ENCODE measurements around the gene FCRLB. TPM values are rescaled to one million over a fixed set of nuclear protein-coding genes. Genes with fewer than 3 reads are reported as not detected.

Gene FCRLB
- total RNA-seq, 2 experiments from 2014 or later, result 0.10 TPM

GRCh38 chr1:161702250-161702649 lies 19.1 kb upstream of the FCRLB start:
- Mint-ChIP-seq H3K4me3 (no peak overlapping the region), H3K36me3 (ENCODE audit: low read depth) (no peaks in the 10 kb centered on the region), H3K4me1 (ENCODE audit: low read depth) (no peaks in the 10 kb centered on the region), H3K9me3 (no peaks in the 10 kb centered on the region), H3K27me3 (ENCODE audit: low read depth) (peaks cover 5% of the 10 kb centered on the region), H3K27ac (no peak overlapping the region)
- CTCF ChIA-PET, result no interaction called here
- intact Hi-C loops (cut with micrococcal nuclease), result no loop called here
- no peak for DNase-seq

- DNase-seq, result no peak
- Mint-ChIP-seq H3K9me3 (no peaks in the 10 kb centered on the region), H3K36me3 (ENCODE audit: low read depth) (no peaks in the 10 kb centered on the region), H3K4me3 (no peak overlapping the region), H3K27me3 (ENCODE audit: low read depth) (no peaks in the 10 kb centered on the region), H3K4me1 (ENCODE audit: low read depth) (no peaks in the 10 kb centered on the region), H3K27ac (no peak overlapping the region)
- intact Hi-C loops (cut with micrococcal nuclease), result no loop called here
- CTCF ChIA-PET, result no interaction called here
Observed at GRCh38 chr1:161705537-161705936, 15.8 kb upstream of the FCRLB start.

DNA sequence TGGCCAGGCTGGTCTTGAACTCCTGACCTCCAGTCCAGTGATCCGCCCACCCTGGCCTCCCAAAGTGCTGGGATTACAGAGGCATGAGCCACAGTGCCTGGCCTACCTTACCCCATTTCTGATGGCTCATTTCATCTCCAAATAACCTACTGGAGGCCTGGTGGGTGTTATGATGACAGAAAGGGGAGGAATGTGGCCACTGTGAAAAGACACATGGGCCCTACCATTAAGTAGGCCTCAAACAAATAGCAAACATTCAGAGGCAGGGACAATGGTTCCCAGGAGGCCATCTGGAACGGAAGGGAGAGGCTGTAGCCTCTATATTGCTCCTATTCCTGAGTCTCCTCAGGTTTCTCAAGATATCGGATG lies 15.2 kb upstream of the FCRLB start:
- DNase-seq, result no peak
- Mint-ChIP-seq H3K36me3 (ENCODE audit: low read depth) (no peaks in the 10 kb centered on the region), H3K4me1 (ENCODE audit: low read depth) (no peaks in the 10 kb centered on the region), H3K9me3 (no peaks in the 10 kb centered on the region), H3K27ac (no peak overlapping the region), H3K4me3 (no peak overlapping the region), H3K27me3 (ENCODE audit: low read depth) (no peaks in the 10 kb centered on the region)
- CTCF ChIA-PET, result no interaction called here
- intact Hi-C loops (cut with micrococcal nuclease), result loop anchor here (2.0 kb wide), 1 partner anchor 25 kb away; no protein-coding TSS in a partner anchor

DNA sequence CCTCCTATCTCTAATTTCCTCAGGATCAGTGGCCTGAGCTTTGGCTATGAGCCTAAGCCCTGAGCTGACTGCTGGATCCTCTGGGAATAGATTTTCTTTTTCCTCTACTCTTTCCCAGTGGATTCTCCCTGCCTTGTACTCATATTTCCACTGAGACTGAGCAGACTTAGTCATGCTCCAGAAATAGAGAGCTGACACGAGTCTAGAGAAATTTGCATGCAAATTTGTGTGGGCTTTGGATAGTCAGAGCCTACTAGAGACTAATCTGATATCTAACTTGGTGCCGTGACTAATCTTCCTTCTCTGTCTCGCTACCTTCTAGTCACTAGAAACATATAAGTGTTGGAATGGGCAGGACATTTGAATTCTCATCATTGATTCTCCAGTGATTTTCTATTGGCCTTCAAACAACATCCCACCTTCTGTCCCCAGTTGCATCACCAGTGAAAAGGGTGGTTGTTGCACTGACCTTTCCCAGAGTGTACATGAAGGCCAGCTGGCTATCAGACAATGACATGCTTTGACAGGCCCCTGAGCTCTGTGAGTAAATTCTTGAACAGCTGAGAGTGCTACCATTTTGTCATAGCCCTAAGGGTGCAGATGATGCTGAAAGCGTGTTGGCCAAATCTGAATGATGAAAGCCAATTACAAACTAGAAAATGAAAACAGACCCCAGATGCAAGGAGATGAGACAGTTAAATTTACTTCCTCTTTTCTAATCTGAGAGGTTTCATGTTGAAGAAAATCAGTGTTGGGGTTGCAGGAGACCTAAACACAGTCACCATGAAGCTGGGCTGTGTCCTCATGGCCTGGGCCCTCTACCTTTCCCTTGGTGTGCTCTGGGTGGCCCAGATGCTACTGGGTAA lies 14.6 kb upstream of the FCRLB start, which contains the start of gene FCRLA:
TSS of gene FCRLA (plus strand) at position 748 of the 866 bp plus-strand sequence. CDS start at position 784, 36 bp downstream.
- DNase-seq, result no peak
- no peaks in the 10 kb centered on the region for H3K4me1 Mint-ChIP-seq (ENCODE audit: low read depth)
- H3K9me3 Mint-ChIP-seq, result no peaks in the 10 kb centered on the region
- H3K36me3 Mint-ChIP-seq (ENCODE audit: low read depth), result no peaks in the 10 kb centered on the region
- intact Hi-C loops (cut with micrococcal nuclease), result loop anchor here (2.0 kb wide), 1 partner anchor 24 kb away; no protein-coding TSS in a partner anchor
- CTCF ChIA-PET, result interaction anchor here (1.1 to 1.8 kb wide), 2 partner anchors 30 to 31 kb away, joined by 3 to 6 read pairs; no protein-coding TSS in a partner anchor
- no peaks in the 10 kb centered on the region for H3K27me3 Mint-ChIP-seq (ENCODE audit: low read depth)
- no peak within 1 kb of the TSS for H3K27ac Mint-ChIP-seq
- H3K4me3 Mint-ChIP-seq, result no peak within 1 kb of the TSS

DNA sequence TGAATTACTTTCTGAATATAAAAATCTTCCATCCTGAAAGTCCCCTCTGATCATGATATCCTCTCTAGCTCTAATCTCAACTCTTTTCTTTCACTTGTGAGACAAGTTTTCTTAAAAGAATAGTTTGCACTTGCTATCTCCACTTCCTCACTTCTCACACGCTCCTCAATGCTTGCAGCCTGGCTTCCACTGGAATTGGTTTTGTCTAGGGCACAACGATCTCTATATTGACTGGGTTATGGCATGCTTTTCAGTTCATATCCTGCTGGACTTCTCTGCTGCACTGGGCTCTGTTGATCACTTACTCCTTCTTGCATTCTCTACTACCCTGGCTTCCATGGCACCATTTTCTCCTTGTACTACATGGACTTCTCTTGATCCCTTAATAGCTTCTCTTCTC lies 13.8 kb upstream of the FCRLB start:
- DNase-seq, result no peak
- Mint-ChIP-seq H3K4me1 (ENCODE audit: low read depth) (no peaks in the 10 kb centered on the region), H3K27me3 (ENCODE audit: low read depth) (no peaks in the 10 kb centered on the region), H3K27ac (no peak overlapping the region), H3K4me3 (no peak overlapping the region), H3K36me3 (ENCODE audit: low read depth) (no peaks in the 10 kb centered on the region), H3K9me3 (no peaks in the 10 kb centered on the region)
- CTCF ChIA-PET, result interaction anchor here (0.9 to 1.8 kb wide), 3 partner anchors 16 to 31 kb away, joined by 3 to 6 read pairs (median 3); no protein-coding TSS in a partner anchor
- intact Hi-C loops (cut with micrococcal nuclease), result loop anchor here (2.0 kb wide), 1 partner anchor 23 kb away; no protein-coding TSS in a partner anchor

DNA sequence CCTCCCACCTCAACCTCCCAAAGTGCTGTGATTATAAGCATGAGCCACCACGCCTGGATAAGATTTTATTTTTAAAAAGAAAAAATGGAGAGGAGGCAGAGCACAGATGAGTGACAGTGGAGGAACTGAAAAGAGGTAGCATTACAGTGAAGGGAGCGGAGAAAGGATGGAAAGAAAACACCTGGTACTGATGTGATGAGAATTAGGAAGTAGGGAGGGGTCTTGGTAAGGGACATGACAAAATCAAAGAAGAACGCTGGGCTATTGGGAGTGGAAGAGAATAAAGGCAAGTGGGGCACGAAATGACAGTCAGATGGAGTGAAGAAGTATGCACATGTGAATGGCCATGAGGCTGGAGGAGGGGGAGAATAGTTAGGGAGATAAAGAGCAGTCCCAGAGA lies 12.0 kb upstream of the FCRLB start:
- no peaks in the 10 kb centered on the region for H3K4me1 Mint-ChIP-seq (ENCODE audit: low read depth)
- no peak for DNase-seq
- H3K36me3 Mint-ChIP-seq (ENCODE audit: low read depth), result no peaks in the 10 kb centered on the region
- no peaks in the 10 kb centered on the region for H3K9me3 Mint-ChIP-seq
- intact Hi-C loops (cut with micrococcal nuclease), result no loop called here
- no peak overlapping the region for H3K27ac Mint-ChIP-seq
- CTCF ChIA-PET, result interaction anchor here (1.0 kb wide), 1 partner anchor 32 kb away, joined by 3 read pairs; no protein-coding TSS in a partner anchor
- H3K27me3 Mint-ChIP-seq (ENCODE audit: low read depth), result no peaks in the 10 kb centered on the region
- H3K4me3 Mint-ChIP-seq, result no peak overlapping the region

- no peaks in the 10 kb centered on the region for H3K9me3 Mint-ChIP-seq
- intact Hi-C loops (cut with micrococcal nuclease), result no loop called here
- no peaks in the 10 kb centered on the region for H3K4me1 Mint-ChIP-seq (ENCODE audit: low read depth)
- CTCF ChIA-PET, result no interaction called here
- no peaks in the 10 kb centered on the region for H3K36me3 Mint-ChIP-seq (ENCODE audit: low read depth)
- DNase-seq, result no peak
- H3K27me3 Mint-ChIP-seq (ENCODE audit: low read depth), result no peaks in the 10 kb centered on the region
- H3K27ac Mint-ChIP-seq, result no peak overlapping the region
- H3K4me3 Mint-ChIP-seq, result no peak overlapping the region
Observed at GRCh38 chr1:161710560-161710959, 10.8 kb upstream of the FCRLB start.

DNA sequence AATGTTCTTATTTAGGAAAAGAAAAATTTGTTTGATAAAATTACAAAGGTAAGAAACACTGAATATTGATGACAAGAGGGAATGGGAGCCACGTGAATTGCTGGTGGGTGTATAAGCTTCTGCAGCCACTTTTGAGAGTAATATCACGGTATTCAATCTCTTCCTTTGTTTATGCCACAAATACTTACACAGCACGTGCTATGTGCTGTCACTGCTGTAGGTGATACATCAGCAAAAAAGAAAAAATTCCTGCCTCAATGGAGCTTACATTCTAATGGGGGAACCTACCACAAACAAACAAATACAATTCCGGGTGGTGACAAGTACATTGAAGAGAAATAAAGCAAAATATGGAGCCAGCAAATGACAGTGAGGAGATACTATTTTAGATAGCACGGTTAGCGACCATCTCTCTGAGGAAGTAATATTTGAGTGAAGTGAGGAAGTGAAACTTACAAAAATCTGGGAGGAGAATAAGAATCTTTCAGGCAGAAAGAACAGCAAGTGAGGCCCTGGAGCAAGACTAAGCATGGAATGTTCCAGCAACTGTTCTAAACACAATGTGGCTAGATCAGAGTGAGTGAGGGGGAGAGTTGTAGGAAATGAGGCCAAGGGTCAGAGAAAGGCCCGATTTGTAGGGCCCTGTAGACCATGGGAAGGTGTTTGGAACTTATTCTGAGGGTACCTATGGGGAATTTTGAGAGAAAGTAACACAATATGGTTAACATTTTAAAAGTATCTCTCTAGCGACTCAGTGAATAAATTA lies 2.6 kb upstream of the FCRLB start:
- Mint-ChIP-seq H3K4me3 (no peak overlapping the region), H3K4me1 (ENCODE audit: low read depth) (peaks cover 16% of the 10 kb centered on the region), H3K9me3 (no peaks in the 10 kb centered on the region), H3K27me3 (ENCODE audit: low read depth) (peaks cover 7% of the 10 kb centered on the region), H3K27ac (no peak overlapping the region), H3K36me3 (ENCODE audit: low read depth) (no peaks in the 10 kb centered on the region)
- CTCF ChIA-PET, result no interaction called here
- no peak for DNase-seq
- intact Hi-C loops (cut with micrococcal nuclease), result no loop called here

DNA sequence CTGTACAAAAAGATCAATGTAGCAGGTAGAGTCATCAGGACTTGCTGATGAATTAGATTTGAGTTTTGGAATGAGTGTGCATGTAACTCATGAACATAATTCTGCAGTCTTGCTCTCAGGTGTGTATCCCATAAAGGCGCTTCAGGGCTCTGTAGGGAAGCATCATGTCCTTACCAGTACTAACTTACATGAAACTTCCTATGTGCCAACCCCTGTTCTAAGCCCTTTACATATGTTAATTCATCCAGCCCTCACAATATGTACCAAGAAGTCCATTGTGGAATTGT lies 2.1 kb upstream of the FCRLB start:
- intact Hi-C loops (cut with micrococcal nuclease), result no loop called here
- peaks cover 7% of the 10 kb centered on the region for H3K27me3 Mint-ChIP-seq (ENCODE audit: low read depth)
- H3K4me1 Mint-ChIP-seq (ENCODE audit: low read depth), result peaks cover 16% of the 10 kb centered on the region
- H3K36me3 Mint-ChIP-seq (ENCODE audit: low read depth), result no peaks in the 10 kb centered on the region
- H3K4me3 Mint-ChIP-seq, result no peak overlapping the region
- no peak for DNase-seq
- CTCF ChIA-PET, result no interaction called here
- H3K27ac Mint-ChIP-seq, result no peak overlapping the region
- no peaks in the 10 kb centered on the region for H3K9me3 Mint-ChIP-seq

DNA sequence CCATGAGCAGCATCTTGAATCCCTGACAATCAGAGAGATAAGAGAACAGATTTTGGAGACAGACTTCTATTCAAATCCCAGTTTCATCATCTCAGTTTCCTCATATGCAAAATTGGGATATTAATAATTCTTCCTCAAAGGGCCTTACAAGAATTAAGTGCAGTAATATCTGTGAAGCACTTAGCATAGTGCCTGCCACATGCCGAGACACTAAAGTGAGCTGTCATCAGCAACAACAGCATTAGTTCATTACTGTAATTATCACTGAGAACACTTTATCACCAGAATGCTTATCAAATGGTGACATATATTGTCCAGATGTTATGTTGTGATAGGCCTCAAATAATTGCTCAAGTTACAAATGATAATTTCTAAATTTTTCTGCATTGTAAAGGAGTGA lies 922 bp upstream of the FCRLB start:
- no peak for DNase-seq
- Mint-ChIP-seq H3K4me3 (no peak overlapping the region), H3K27ac (no peak overlapping the region), H3K36me3 (ENCODE audit: low read depth) (no peaks in the 10 kb centered on the region), H3K9me3 (no peaks in the 10 kb centered on the region), H3K4me1 (ENCODE audit: low read depth) (peaks cover 16% of the 10 kb centered on the region), H3K27me3 (ENCODE audit: low read depth) (peaks cover 7% of the 10 kb centered on the region)
- intact Hi-C loops (cut with micrococcal nuclease), result no loop called here
- CTCF ChIA-PET, result no interaction called here

GRCh38 chr1:161721738-161722343 lies 497 bp downstream of the FCRLB start:
- intact Hi-C loops (cut with micrococcal nuclease), result no loop called here
- Mint-ChIP-seq H3K4me3 (no peak overlapping the region), H3K27me3 (ENCODE audit: low read depth) (peaks cover 10% of the 10 kb centered on the region), H3K4me1 (ENCODE audit: low read depth) (peaks cover 21% of the 10 kb centered on the region), H3K36me3 (ENCODE audit: low read depth) (no peaks in the 10 kb centered on the region), H3K27ac (no peak overlapping the region), H3K9me3 (no peaks in the 10 kb centered on the region)
- CTCF ChIA-PET, result interaction anchor here (1.0 kb wide), 1 partner anchor 235 kb away, joined by 5 read pairs; no protein-coding TSS in a partner anchor
- no peak for DNase-seq

DNA sequence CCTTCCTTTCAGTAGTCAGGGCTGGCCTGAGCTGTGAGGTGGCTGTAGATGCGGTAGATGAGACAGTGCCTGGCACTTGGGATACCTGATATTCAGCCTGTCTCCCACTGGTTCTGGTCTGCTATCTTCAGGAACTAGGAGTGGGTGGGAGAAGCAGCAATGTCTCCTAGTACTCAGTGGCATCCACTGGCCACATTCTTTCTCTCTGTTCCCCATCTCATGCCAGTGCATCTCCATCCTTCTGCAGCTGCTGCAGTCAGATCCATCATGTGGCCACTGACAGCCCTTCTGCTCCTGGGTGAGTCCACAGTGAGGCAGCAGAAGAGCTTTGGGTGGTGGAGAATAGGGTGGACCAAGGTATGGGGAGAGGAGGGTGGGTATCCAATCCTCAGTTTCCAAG lies 1.1 kb downstream of the FCRLB start:
- no peaks in the 10 kb centered on the region for H3K9me3 Mint-ChIP-seq
- intact Hi-C loops (cut with micrococcal nuclease), result no loop called here
- H3K27ac Mint-ChIP-seq, result no peak overlapping the region
- no peak for DNase-seq
- no peaks in the 10 kb centered on the region for H3K36me3 Mint-ChIP-seq (ENCODE audit: low read depth)
- peaks cover 22% of the 10 kb centered on the region for H3K4me1 Mint-ChIP-seq (ENCODE audit: low read depth)
- H3K4me3 Mint-ChIP-seq, result no peak overlapping the region
- CTCF ChIA-PET, result interaction anchor here (1.0 kb wide), 1 partner anchor 235 kb away, joined by 5 read pairs; no protein-coding TSS in a partner anchor
- H3K27me3 Mint-ChIP-seq (ENCODE audit: low read depth), result peaks cover 8% of the 10 kb centered on the region
